Lower leg skin (tissue), 4 donors: Measurements from ENCODE around the gene AKAP6. TPM values are rescaled to one million over a fixed set of nuclear protein-coding genes. Genes with fewer than 3 reads are reported as not detected.

Experiments used
- DNase-seq, 2 donors: peaks; one replicate each; pipeline ENCODE4 v3.0.0-alpha.2; 2019; ENCODE audit warnings: low spot score in 2 of 2
- H3K4me3 ChIP-seq: fragments of 200-600 bp; sonication (generic); 2 replicates; pipeline ENCODE4 v1.5.1; 2017; ENCODE audit warnings: mild to moderate bottlenecking, low read depth; ENCODE audit not compliant: poor library complexity, severe bottlenecking
- POLR2A ChIP-seq, 2 donors: fragments of 450-650 bp; IDR thresholded peaks; one replicate each; pipeline ENCODE4 v1.6.1; 2016 to 2017; ENCODE audit warnings: antibody characterized with exemption in 2 of 2, mild to moderate bottlenecking in 1 of 2, moderate library complexity in 1 of 2
- WGBS, 2 donors: methylation state at CpG; one replicate each; pipeline ENCODE4 v1.1.5; 2018; 5-methylcytosine and 5-hydroxymethylcytosine counted together
- intact Hi-C: fragments of 100-400 bp; cut with DNase I; formaldehyde crosslinking; loops from one replicate; pipeline ENCODE4 v1.15.0; 2023; ENCODE audit warnings: low total_unique reads
- total RNA-seq, 4 donors: library from RNA; depleted of rRNA; stranded (reverse); fragments of >200 nt; gene quantifications; one replicate each; pipeline ENCODE4 v1.1.0, GENCODE V29; 2016
- TF ChIP-seq, protein P1 (sequence below), 3 donors: fragments of 450-650 bp; IDR thresholded peaks; one replicate each; pipeline ENCODE4 v1.5.1; 2016; ENCODE audit warnings: antibody characterized with exemption in 3 of 3, mild to moderate bottlenecking in 3 of 3, moderate library complexity in 2 of 3

Gene AKAP6
- total RNA-seq, 4 donors from 2014 or later = 2.3 to 13.3 (median 3.6) TPM

GRCh38 chr14:32469388-32470160 is 140.5 kb downstream of the AKAP6 start:
- no peak overlapping the region for H3K4me3 ChIP-seq
- no peak for TF ChIP-seq POLR2A (IDR thresholded peaks at IDR 0.05)
- TF ChIP-seq, protein P1, sequence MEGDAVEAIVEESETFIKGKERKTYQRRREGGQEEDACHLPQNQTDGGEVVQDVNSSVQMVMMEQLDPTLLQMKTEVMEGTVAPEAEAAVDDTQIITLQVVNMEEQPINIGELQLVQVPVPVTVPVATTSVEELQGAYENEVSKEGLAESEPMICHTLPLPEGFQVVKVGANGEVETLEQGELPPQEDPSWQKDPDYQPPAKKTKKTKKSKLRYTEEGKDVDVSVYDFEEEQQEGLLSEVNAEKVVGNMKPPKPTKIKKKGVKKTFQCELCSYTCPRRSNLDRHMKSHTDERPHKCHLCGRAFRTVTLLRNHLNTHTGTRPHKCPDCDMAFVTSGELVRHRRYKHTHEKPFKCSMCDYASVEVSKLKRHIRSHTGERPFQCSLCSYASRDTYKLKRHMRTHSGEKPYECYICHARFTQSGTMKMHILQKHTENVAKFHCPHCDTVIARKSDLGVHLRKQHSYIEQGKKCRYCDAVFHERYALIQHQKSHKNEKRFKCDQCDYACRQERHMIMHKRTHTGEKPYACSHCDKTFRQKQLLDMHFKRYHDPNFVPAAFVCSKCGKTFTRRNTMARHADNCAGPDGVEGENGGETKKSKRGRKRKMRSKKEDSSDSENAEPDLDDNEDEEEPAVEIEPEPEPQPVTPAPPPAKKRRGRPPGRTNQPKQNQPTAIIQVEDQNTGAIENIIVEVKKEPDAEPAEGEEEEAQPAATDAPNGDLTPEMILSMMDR (IDR thresholded peaks at IDR 0.05) = no peak
- WGBS, 2 donors = 11 to 13% methylated on average over 5 of the region's 5 CpGs
- intact Hi-C loops = no loop called here
- no peak for DNase-seq

DNA sequence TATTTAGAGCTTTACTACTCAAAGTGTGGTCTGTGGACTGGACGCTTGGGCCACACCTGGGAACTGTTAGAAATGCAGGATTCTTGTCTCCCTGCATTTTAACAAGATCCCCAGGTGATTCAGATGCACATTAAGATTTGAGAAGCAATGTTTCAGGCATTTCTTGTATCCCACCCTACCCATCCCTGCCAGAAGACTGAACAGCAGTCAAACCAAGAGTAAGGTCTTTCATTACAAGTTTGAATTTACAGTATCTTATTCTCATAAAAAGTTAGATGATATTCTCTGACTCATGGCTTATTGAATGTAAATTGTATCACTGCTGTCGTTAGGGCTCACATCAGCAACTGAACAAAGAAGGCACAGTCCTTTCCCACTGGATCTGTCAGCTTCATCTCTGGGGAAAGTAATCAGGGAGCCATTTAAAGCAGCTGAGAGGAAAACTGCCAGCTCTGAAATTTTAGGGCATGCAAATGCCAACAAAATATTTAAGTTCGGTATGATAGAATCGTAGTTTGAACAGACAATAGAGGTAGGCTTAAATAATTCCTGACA is 141.1 kb downstream of the AKAP6 start:
- TF ChIP-seq, protein P1 (IDR thresholded peaks at IDR 0.05) = no peak
- no peak for TF ChIP-seq POLR2A (IDR thresholded peaks at IDR 0.05)
- intact Hi-C loops = no loop called here
- WGBS, 2 donors = 43 to 75% methylated on average over 4 of the region's 4 CpGs

DNA sequence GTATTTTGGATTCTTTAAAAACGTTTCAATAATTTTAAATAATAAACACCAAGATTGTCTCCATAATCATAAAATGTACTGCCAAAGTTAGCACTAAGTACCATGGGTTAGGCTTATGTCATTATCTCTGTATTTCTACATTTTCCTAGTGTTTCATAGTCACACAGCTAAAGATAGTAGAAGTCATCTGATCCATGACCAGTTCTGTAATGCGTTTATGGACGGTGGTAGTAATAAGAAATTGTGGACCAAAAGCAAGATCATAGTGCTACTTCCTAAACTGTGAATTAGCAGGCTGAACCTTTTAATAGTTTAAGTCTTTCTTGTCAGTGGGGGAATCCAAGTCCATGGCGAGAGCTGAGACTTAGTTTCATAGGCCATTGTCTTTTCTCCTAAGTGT is 142.1 kb downstream of the AKAP6 start:
- DNase-seq = no peak
- TF ChIP-seq, protein P1 (IDR thresholded peaks at IDR 0.05) = no peak
- TF ChIP-seq POLR2A (IDR thresholded peaks at IDR 0.05) = no peak
- WGBS, 2 donors = 81 to 89% methylated on average over 4 of the region's 4 CpGs
- intact Hi-C loops = no loop called here
- H3K4me3 ChIP-seq = no peak overlapping the region

More for the DNA sequence above, 141.1 kb downstream of the AKAP6 start:
- no peak overlapping the region for H3K4me3 ChIP-seq
- no peak for DNase-seq

- 65 to 82% methylated on average over 1 of the region's 1 CpG for WGBS, 2 donors
- no peak for DNase-seq
- TF ChIP-seq, protein P1 (IDR thresholded peaks at IDR 0.05) = no peak
- no peak for TF ChIP-seq POLR2A (IDR thresholded peaks at IDR 0.05)
- intact Hi-C loops = no loop called here
- H3K4me3 ChIP-seq = no peak overlapping the region
These were observed 143.0 kb downstream of the AKAP6 start for GRCh38 chr14:32472076-32472475.

- H3K4me3 ChIP-seq = no peak overlapping the region
- TF ChIP-seq, protein P1 (IDR thresholded peaks at IDR 0.05) = no peak
- TF ChIP-seq POLR2A (IDR thresholded peaks at IDR 0.05) = no peak
- DNase-seq = no peak
- 25 to 29% methylated on average over 4 of the region's 4 CpGs for WGBS, 2 donors
- intact Hi-C loops = no loop called here
These were observed 143.7 kb downstream of the AKAP6 start for GRCh38 chr14:32472512-32473463.
